Measurements from ENCODE around the gene MUC2. TPM values are rescaled to one million over a fixed set of nuclear protein-coding genes. Genes with fewer than 3 reads are reported as not detected.

The MUC2 gene
- total RNA-seq, 1 experiment from 2014 or later, result not detected

DNA sequence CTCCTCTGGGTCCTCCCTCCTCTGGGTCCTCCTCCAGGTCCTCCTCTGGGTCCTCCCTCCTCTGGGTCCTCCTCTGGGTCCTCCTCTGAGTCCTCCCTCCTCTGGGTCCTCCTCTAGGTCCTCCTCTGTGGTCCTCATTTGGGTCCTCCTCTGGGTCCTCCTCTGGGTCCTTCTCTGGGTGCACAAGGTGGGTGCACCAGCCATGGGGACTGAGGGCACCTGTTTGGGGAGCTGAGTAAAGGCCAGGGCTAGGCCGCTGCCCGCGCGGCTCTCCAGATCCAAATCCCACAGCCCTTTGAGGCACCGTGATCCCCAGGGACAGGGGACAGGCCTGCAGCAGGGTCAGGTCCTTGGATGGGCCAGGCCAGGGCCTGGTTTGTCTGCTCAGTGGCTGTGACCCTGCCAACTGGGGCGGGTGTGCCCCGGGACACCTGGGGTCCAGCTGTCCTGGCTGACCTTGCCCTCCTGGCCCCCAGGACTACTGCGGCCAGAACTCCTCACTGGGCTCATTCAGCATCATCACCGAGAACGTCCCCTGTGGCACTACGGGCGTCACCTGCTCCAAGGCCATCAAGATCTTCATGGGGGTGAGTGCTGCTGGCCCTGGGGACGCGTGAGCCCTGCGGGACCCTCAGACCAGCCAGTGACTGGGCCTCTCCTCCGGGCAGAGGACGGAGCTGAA lies 12.7 kb downstream of the MUC2 start:
- no peak for DNase-seq (ENCODE audit: low read depth)

DNA sequence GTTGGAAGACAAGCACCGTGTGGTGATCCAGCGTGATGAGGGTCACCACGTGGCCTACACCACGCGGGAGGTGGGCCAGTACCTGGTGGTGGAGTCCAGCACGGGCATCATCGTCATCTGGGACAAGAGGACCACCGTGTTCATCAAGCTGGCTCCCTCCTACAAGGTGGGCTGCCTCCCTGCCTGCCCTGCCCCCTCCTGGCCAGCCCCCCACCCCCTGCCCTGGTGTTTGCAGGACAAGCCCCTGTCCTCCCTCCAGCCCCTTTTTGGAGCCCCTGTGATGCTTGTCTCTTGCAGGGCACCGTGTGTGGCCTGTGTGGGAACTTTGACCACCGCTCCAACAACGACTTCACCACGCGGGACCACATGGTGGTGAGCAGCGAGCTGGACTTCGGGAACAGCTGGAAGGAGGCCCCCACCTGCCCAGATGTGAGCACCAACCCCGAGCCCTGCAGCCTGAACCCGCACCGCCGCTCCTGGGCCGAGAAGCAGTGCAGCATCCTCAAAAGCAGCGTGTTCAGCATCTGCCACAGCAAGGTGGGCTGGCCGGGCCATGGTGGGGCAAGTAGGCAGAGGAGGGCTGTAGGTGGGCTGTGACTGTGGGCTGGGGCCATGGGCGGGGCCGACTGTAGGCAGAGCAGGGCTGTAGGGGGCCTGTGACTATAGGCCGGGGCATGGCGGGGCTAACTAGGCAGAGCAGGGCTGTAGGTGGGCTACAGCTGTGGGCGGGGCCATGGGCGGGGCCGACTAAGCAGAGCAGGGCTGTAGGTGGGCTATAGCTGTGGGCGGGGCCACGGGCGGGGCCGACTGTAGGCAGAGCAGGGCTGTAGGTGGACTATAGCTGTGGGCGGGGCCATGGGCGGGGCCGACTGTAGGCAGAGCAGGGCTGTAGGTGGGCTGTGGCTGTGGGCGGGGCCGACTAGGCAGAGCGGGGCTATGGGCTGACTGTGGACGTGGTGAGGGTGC lies 13.6 kb downstream of the MUC2 start:
- no peak for DNase-seq (ENCODE audit: low read depth)

DNA sequence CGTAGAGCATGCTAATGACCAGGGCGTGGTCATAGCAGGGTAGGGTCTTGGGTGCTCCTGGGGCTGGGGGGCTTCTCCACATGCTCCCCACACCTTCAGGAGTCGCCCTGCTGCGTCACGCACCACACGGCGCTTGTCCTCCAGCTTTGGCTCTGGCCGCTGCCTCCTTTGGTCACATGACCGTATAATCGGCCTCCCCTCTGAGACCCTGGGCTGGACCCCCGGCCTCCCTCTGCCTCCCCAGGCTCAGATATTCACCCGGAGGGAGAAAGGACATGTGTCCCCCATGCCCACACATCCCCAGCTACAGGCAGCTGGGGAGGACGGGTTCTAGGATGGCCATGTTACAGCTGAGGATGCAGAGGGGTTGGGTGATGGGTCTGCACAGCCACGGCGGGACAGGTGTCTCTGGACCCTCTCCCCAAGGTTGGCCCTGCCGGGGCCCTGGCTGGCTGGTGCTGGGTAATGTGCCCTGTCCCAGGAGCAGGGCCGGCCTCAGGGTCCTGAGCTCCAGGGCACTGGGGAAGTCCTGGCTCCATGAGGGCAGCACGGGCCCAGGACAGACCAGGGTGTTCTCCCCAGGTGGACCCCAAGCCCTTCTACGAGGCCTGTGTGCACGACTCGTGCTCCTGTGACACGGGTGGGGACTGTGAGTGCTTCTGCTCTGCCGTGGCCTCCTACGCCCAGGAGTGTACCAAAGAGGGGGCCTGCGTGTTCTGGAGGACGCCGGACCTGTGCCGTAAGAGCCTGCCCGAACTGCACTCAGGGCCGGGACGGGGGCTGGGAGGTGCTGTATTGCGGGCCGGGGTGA lies 14.5 kb downstream of the MUC2 start:
- no peak for DNase-seq (ENCODE audit: low read depth)

- DNase-seq (ENCODE audit: low read depth), result no peak
These were observed 15.3 kb downstream of the MUC2 start for GRCh38 chr11:1089738-1090599.

DNA sequence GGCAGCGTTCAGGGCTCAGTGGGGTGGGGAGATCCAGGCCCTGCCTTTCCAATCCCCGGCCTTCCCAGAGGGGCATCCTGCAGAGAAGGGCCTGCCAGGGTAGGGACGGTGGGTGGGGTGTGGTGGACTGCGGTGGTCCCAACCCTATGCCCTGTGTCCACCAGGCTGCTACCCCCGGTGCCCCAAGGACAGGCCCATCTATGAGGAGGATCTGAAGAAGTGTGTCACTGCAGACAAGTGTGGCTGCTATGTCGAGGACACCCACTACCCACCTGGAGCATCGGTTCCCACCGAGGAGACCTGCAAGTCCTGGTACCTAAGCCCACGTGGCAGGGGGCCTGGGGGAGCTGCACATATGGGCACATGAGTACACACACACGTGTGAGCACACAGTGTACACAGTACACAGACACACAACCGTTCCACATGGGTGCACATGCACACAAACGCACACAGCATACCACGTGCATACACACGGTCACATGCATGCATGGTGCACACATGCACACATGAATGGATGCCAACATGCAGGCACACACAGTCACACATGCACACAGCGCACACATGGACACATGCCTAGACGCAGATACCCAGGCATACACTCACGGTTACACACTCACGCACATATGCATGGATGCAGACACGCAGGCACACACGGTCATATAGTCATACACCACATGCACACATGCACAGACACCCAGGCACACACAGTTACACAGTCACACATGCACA lies 16.1 kb downstream of the MUC2 start:
- DNase-seq (ENCODE audit: low read depth), result no peak

DNA sequence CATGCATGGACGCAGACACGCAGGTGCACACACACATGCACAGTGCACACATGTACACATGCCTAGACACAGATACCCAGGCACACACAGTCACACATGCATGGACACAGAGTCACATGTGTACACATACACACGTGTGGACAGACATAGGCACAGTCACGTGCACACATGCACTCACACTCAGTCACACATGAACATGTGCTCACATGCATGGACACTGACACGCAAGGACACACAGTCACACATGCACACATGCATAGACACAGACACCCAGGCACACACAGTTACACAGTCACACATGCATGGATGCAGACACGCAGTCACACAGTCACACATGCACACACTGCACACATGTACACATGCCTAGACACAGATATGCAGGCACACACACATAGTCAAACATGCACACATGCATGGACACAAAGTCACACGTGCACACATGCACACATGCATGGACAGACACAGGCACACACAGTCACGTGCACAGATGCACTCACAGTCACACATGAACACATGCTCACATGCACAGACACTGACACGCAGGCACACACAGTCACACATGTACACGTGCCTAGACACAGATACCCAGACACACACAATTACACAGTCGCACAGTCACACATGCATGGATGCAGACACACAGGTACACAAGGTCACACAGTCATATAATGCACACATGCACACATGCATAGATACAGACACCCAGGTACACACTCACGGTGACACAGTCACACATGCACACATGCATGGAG lies 16.8 kb downstream of the MUC2 start:
- DNase-seq (ENCODE audit: low read depth), result no peak

GRCh38 chr11:1092145-1092670 lies 17.5 kb downstream of the MUC2 start:
- DNase-seq (ENCODE audit: low read depth), result no peak

- no peak for DNase-seq (ENCODE audit: low read depth)
These were observed 18.2 kb downstream of the MUC2 start for GRCh38 chr11:1092919-1093318.

GRCh38 chr11:1099519-1100355 lies 25.1 kb downstream of the MUC2 start:
- DNase-seq (ENCODE audit: low read depth), result no peak

DNA sequence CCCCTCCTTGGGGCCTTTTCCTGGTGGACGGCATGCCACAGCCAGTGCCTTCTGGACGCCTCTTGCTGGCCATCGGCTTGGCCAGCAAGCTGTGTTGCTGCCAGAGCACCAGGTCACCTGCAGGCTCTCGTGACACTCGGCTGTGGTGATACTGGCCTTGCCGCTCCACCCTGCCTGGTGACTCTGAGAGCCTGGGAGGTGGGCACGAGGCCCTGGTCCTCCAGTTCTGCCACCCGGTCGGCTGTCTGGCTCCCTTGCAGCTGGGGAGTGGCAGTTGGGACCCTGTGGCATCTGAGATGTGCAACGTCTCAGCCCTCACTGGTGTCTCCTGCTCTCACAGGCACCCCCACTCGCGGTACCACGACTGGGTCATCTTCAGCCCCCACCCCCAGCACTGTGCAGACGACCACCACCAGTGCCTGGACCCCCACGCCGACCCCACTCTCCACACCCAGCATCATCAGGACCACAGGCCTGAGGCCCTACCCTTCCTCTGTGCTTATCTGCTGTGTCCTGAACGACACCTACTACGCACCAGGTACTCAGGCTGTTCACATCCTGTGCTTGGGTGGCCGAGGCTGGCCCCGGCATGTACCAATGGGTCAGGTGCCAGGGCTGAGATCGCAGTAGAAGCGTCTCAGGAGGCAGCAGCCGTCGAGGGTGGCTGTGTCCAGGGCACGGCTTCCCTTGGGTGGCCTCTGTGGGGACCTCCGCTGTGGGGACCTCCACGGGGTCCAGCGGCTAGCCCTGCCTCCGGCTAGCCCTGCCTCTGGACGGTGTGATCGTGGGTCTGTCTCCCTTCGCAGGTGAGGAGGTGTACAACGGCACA lies 26.0 kb downstream of the MUC2 start:
- DNase-seq (ENCODE audit: low read depth), result no peak

DNA sequence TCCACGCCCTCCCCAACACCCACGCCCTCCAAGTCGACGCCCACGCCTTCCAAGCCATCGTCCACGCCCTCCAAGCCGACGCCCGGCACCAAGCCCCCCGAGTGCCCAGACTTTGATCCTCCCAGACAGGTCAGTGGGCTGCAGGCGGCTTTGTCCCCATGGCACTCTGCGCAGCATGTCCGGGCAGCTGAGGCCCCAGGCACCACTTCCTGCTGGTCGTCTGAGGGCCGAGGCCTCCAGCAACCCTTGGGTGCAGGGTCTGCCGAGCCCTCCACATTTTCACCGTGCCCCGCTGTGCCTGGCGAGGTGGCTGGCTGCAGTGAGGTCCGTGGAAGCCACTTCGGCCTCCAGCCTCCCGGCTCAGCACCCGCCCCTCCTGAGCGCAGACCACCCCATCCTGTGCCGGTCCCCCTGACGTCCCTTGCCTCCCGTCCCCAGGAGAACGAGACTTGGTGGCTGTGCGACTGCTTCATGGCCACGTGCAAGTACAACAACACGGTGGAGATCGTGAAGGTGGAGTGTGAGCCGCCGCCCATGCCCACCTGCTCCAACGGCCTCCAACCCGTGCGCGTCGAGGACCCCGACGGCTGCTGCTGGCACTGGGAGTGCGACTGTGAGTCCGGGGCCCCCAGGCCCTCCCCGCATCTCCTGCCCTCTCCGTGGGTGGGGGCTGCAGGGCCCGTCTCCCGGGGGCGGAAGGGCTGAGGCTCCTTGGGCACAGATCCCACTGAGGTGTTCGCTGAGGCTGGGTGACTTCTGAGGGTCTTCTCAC lies 26.8 kb downstream of the MUC2 start:
- no peak for DNase-seq (ENCODE audit: low read depth)

- DNase-seq (ENCODE audit: low read depth), result no peak
These were observed 27.7 kb downstream of the MUC2 start for GRCh38 chr11:1102221-1102971.

- no peak for DNase-seq (ENCODE audit: low read depth)
These were observed 28.3 kb downstream of the MUC2 start for GRCh38 chr11:1102996-1103395.

DNA sequence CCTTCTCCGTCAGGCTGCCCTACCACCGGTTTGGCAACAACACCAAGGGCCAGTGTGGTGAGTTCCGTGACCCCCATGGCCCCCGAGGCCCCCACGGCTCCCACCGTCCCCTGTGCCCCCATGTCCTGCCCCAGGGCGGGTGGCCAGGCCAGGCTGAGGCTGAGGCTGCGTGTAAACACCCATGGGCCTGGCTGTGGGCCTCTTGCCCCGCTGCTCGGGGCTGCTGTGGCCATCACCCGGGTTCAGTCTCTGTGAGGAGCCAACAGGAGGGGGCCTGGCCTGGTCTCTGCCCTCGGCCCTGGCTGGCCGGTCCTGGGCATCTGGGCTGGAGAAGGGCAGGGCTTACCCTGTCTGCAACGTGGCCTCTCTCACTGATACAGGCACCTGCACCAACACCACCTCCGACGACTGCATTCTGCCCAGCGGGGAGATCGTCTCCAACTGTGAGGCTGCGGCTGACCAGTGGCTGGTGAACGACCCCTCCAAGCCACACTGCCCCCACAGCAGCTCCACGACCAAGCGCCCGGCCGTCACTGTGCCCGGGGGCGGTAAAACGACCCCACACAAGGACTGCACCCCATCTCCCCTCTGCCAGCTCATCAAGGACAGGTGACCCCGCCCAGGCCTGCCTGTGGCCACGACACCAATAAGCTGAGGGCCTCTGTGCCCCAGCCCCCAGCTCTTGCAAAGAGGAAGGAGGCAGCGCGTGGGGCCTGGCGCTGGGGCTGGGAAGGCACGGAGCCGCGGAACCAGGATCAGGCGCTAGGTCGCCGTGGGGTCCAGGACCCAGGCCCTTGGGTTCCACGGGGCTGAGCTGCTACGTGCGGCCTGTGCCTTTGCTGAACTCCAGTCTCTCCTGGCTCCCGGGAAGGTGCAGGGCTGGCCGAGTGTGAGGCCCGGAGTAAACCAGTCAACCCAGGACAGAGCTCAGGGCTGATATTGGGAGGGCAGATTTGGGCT lies 29.0 kb downstream of the MUC2 start:
- DNase-seq (ENCODE audit: low read depth), result no peak

Data from RPMI7951 (cell line).